OCI-LY7 (cell line): ENCODE data around the gene WDR83.

Source experiments
- CTCF ChIP-seq: fragments of 200-600 bp; sonication (generic); conservative IDR thresholded peaks from 2 replicates; pipeline ENCODE4 v1.5.1; 2014; ENCODE audit warnings: mild to moderate bottlenecking, antibody characterized with exemption, low read length, moderate library complexity, mixed read lengths
- EZH2phosphoT487 ChIP-seq: fragments of 200-600 bp; sonication (generic); IDR thresholded peaks from 2 replicates; pipeline ENCODE4 v1.6.1; 2018; ENCODE audit warnings: low read depth, borderline replicate concordance, mild to moderate bottlenecking, mixed run types, antibody characterized with exemption, low read length, moderate library complexity, mixed read lengths

- TF ChIP-seq CTCF, result no peak
- no peak for TF ChIP-seq EZH2phosphoT487
Measured at GRCh38 chr19:12720296-12720695, 53.7 kb downstream of the WDR83 start.
